Right forelimb (tissue), 1 donor: ENCODE measurements around the gene TMCC1.
A peak's percentile ranks its signal among the peaks of the same experiment; 100 is the strongest.
"Not testable (repeated sequence)": the region's sequence is repeated elsewhere in the genome, so short reads cannot be mapped to it uniquely, and the experiment has no call there.

Experiments
- DNase-seq: peaks from one replicate; pipeline ENCODE4 v3.0.0-alpha.2; 2018

TMCC1 gene

GRCh38 chr3:129708328-129708861 lies 185.1 kb downstream of the TMCC1 start:
- DNase-seq = no peak

- no peak for DNase-seq
Observed at GRCh38 chr3:129705274-129705673, 188.2 kb downstream of the TMCC1 start.

GRCh38 chr3:129703913-129704312 lies 189.6 kb downstream of the TMCC1 start:
- no peak for DNase-seq

- no peak for DNase-seq
Observed at GRCh38 chr3:129702934-129703712, 190.4 kb downstream of the TMCC1 start.

- DNase-seq = no peak
Observed at GRCh38 chr3:129701161-129701560, 192.3 kb downstream of the TMCC1 start.

GRCh38 chr3:129699612-129700011 lies 193.9 kb downstream of the TMCC1 start:
- DNase-seq = no peak

- no peak for DNase-seq
Observed at GRCh38 chr3:129699199-129699598, 194.3 kb downstream of the TMCC1 start.

- no peak for DNase-seq
Observed at GRCh38 chr3:129697229-129697969, 196.1 kb downstream of the TMCC1 start.

GRCh38 chr3:129696430-129696829 lies 197.1 kb downstream of the TMCC1 start:
- DNase-seq = not testable (repeated sequence)

- no peak for DNase-seq
Observed at GRCh38 chr3:129695230-129695629, 198.3 kb downstream of the TMCC1 start.

- no peak for DNase-seq
Observed at GRCh38 chr3:129694228-129694627, 199.3 kb downstream of the TMCC1 start.

GRCh38 chr3:129692743-129693142 lies 200.8 kb downstream of the TMCC1 start:
- no peak for DNase-seq

- no peak for DNase-seq
Observed at GRCh38 chr3:129690963-129691362, 202.5 kb downstream of the TMCC1 start.

- DNase-seq = no peak
Observed at GRCh38 chr3:129690406-129690805, 203.1 kb downstream of the TMCC1 start.

- DNase-seq = no peak
Observed at GRCh38 chr3:129689036-129689435, 204.5 kb downstream of the TMCC1 start.

GRCh38 chr3:129688271-129688895 lies 205.1 kb downstream of the TMCC1 start:
- DNase-seq = peak; percentile 75

- no peak for DNase-seq
Observed at GRCh38 chr3:129687586-129688125, 205.9 kb downstream of the TMCC1 start.

GRCh38 chr3:129686941-129687340 lies 206.6 kb downstream of the TMCC1 start:
- DNase-seq = no peak

GRCh38 chr3:129684270-129684669 lies 209.2 kb downstream of the TMCC1 start:
- DNase-seq = no peak

GRCh38 chr3:129683201-129683600 lies 210.3 kb downstream of the TMCC1 start:
- DNase-seq = no peak

- DNase-seq = no peak
Observed at GRCh38 chr3:129676985-129677384, 216.5 kb downstream of the TMCC1 start.

GRCh38 chr3:129674798-129675123 lies 218.8 kb downstream of the TMCC1 start:
- not testable (repeated sequence) for DNase-seq
